ENCODE data around the gene GNPNAT1.

The GNPNAT1 gene

GRCh38 chr14:52791223-52792096 is at the start of gene GNPNAT1:
TSS of gene GNPNAT1 (minus strand) at chr14:52791607. CDS start at chr14:52784650, 6,957 bp downstream.
- peak; percentile 90 for DNase-seq (ENCODE audit: low spot score)
- TF ChIP-seq CTCF (conservative IDR thresholded peaks at IDR 0.05; ENCODE audit: low read depth) = no peak
- CTCF ChIA-PET = no interaction called here
- H3K27ac ChIP-seq = peak within 1 kb of the TSS; percentile 90
- POLR2A ChIA-PET (ENCODE audit: low non-redundant PET) = interaction anchor here (0.5 kb wide), 1 partner anchor 123 kb away, joined by 4 read pairs; no protein-coding TSS in a partner anchor

DNA sequence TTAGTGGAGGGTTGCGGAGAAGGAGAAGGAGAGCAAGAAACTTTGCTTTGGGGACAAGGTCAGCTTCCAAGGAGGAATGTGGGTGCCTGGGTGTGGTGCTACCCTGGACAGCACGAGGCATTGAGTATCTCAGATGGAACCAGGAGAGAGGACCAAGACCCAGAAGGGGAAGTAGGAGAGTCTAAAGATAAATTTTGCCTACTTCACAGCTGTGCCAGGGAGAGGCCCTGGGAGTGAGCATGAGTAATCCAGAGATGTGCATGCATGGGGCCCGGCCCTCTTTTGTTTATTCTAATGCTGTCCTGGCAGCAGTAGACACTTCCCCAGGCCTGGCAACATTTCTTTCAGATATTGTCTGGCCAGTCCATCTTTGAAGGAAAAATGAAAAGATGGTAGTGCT is 49.5 kb upstream of the GNPNAT1 start:
- peak overlapping the region; percentile 63 for H3K27ac ChIP-seq
- DNase-seq (ENCODE audit: low spot score) = peak; percentile 33
- CTCF ChIA-PET = no interaction called here
- no peak for TF ChIP-seq CTCF (conservative IDR thresholded peaks at IDR 0.05; ENCODE audit: low read depth)
- POLR2A ChIA-PET (ENCODE audit: low non-redundant PET) = no interaction called here

GRCh38 chr14:52837451-52837850 is 46.0 kb upstream of the GNPNAT1 start:
- no peak for DNase-seq (ENCODE audit: low spot score)
- ChIA-PET POLR2A (ENCODE audit: low non-redundant PET) (no interaction called here), CTCF (no interaction called here)
- peak overlapping the region; percentile 27; the same call in 1 of the 2 replicates for H3K27ac ChIP-seq
- no peak for TF ChIP-seq CTCF (conservative IDR thresholded peaks at IDR 0.05; ENCODE audit: low read depth)

DNA sequence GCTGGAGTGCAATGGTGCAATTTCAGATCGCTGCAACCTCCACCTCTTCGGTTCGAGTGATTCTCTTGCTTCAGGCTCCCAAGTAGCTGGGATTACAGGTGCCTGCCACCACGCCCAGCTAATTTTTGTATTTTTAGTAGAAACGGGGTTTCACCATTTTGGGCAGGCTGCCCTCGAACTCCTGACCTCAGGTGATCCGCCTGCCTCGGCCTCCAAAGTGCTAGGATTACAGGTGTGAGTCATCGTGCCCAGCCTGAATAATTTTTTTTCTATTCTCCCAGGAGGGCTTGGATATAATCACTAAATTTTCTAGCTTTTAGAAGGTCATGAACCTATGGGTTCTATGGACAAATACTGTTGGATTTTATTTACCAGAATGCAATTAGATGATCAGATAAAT is 44.7 kb upstream of the GNPNAT1 start:
- CTCF ChIA-PET = interaction anchor here (0.6 kb wide), 1 partner anchor 115 kb away, joined by 3 read pairs; no protein-coding TSS in a partner anchor

GRCh38 chr14:52835122-52835903 is 43.9 kb upstream of the GNPNAT1 start:
- TF ChIP-seq CTCF (conservative IDR thresholded peaks at IDR 0.05; ENCODE audit: low read depth) = no peak
- CTCF ChIA-PET = interaction anchor here (0.6 kb wide), 2 partner anchors 114 to 296 kb away, joined by 3 to 4 read pairs; no protein-coding TSS in a partner anchor
- DNase-seq (ENCODE audit: low spot score) = peak; percentile 61
- H3K27ac ChIP-seq = peak overlapping the region; percentile 84
- POLR2A ChIA-PET (ENCODE audit: low non-redundant PET) = no interaction called here

More for the DNA sequence above, 44.7 kb upstream of the GNPNAT1 start:
- no peak for TF ChIP-seq CTCF (conservative IDR thresholded peaks at IDR 0.05; ENCODE audit: low read depth)
- no peak for DNase-seq (ENCODE audit: low spot score)
- POLR2A ChIA-PET (ENCODE audit: low non-redundant PET) = no interaction called here
- peak overlapping the region; percentile 84 for H3K27ac ChIP-seq

DNA sequence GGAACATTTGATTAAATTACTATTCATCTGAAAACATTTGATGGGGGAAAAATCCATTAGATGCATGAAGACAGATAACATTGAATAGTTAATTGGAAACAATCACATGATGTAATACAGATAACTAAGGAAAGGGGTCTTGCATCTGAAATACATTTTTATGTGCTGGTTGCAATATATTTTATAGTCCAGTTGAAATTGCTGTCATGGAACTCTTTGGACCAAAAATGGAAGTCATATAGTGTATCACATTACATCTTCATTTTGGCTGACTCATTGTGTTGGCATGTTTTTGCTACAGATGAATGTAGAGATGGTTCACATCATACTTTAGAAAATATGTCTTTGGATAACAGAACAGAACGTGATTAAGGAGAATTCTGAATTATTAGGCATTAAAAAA is 43.0 kb upstream of the GNPNAT1 start:
- ChIA-PET POLR2A (ENCODE audit: low non-redundant PET) (interaction anchor here (0.6 kb wide), 1 partner anchor 50 kb away, joined by 6 read pairs; no protein-coding TSS in a partner anchor), CTCF (interaction anchor here (0.6 kb wide), 3 partner anchors 72 to 297 kb away, joined by 3 to 6 read pairs (median 4); no protein-coding TSS in a partner anchor)
- no peak for TF ChIP-seq CTCF (conservative IDR thresholded peaks at IDR 0.05; ENCODE audit: low read depth)
- H3K27ac ChIP-seq = no peak overlapping the region
- DNase-seq (ENCODE audit: low spot score) = peak; percentile 37

All from RWPE1 (cell line).